SK-N-SH (cell line): ENCODE results near the gene SH2B2. TPM values are rescaled to one million over a fixed set of nuclear protein-coding genes. Genes with fewer than 3 reads are reported as not detected.
"Not testable (repeated sequence)": the region's sequence is repeated elsewhere in the genome, so short reads cannot be mapped to it uniquely, and the experiment has no call there.

Experiments used
- CTCF ChIA-PET: fragments of 300-600, 350-600 bp; formaldehyde crosslinking; extraction: SDS; loops from one replicate; lab custom pipeline; 2021; lab: Yijun Ruan, JAX
- POLR2A ChIA-PET: fragments of 350-600 bp; sonication (Branson Sonifier 250); formaldehyde crosslinking; extraction: SDS; loops from one replicate; lab custom pipeline; 2020; ENCODE audit warnings: antibody characterized with exemption, inconsistent platforms; lab: Yijun Ruan, JAX
- DNase-seq: peaks from one replicate; pipeline ENCODE4 v3.0.0; 2012
- H2AFZ ChIP-seq: fragments of 200-600 bp; sonication (generic); 2 replicates; pipeline ENCODE4 v1.8.1; 2016; ENCODE audit warnings: antibody characterized with exemption, mild to moderate bottlenecking, low read depth
- H3F3A ChIP-seq: fragments of 200-600 bp; sonication (generic); replicated peaks from 2 replicates; pipeline ENCODE3; 2016; ENCODE audit warnings: antibody characterized with exemption, mild to moderate bottlenecking; ENCODE audit not compliant: insufficient read depth
- H3K27ac ChIP-seq, 2 experiments: fragments of 200-500 bp in 1 of 2; fragments of 200-600 bp in 1 of 2; sonication (Bioruptor generic) in 1 of 2; sonication (generic), shearing (Covaris generic) in 1 of 2; 2 replicates each; pipeline versions ENCODE4 v1.5.1 to v1.6.1; 2014 to 2016; ENCODE audit warnings: low read depth in 2 of 2, inconsistent platforms in 1 of 2, low read length in 1 of 2, mild to moderate bottlenecking in 1 of 2, mixed read lengths in 1 of 2
- H3K27me3 ChIP-seq: fragments of 200-600 bp; sonication (generic), shearing (Covaris generic); 2 replicates; pipeline ENCODE4 v1.6.1; 2016; ENCODE audit warnings: mixed run types; ENCODE audit not compliant: insufficient read depth
- H3K36me3 ChIP-seq, 2 experiments: fragments of 200-500 bp in 1 of 2; fragments of 200-600 bp in 1 of 2; sonication (Bioruptor generic) in 1 of 2; sonication (generic) in 1 of 2; replicated peaks in 1 of 2; 2 replicates each; pipeline versions ENCODE3 to v1.5.1; 2014 to 2016; ENCODE audit warnings: low read length in 1 of 2, mild to moderate bottlenecking in 1 of 2; ENCODE audit not compliant: insufficient read depth in 2 of 2, control insufficient read depth in 1 of 2
- H3K4me1 ChIP-seq, 2 experiments: fragments of 200-500 bp in 1 of 2; fragments of 200-600 bp in 1 of 2; sonication (Bioruptor generic) in 1 of 2; sonication (generic), shearing (Covaris generic) in 1 of 2; 2 replicates each; pipeline versions ENCODE4 v1.5.1 to v1.6.1; 2014 to 2016; ENCODE audit warnings: low read depth in 1 of 2, low read length in 1 of 2, mixed run types in 1 of 2; ENCODE audit not compliant: insufficient read depth in 2 of 2, control insufficient read depth in 1 of 2
- H3K4me2 ChIP-seq: fragments of 200-600 bp; sonication (generic), shearing (Covaris generic); 2 replicates; pipeline ENCODE4 v1.6.1; 2017; ENCODE audit warnings: mixed run types
- H3K4me3 ChIP-seq, 2 experiments: fragments of 200-500 bp in 1 of 2; fragments of 200-600 bp in 1 of 2; sonication (Bioruptor generic) in 1 of 2; sonication (generic), shearing (Covaris generic) in 1 of 2; 2 replicates each; pipeline versions ENCODE4 v1.5.1 to v1.8.1; 2014 to 2016; ENCODE audit warnings: low read depth in 2 of 2, inconsistent platforms in 1 of 2, low read length in 1 of 2, mild to moderate bottlenecking in 1 of 2, mixed read lengths in 1 of 2, moderate library complexity in 1 of 2
- H3K79me2 ChIP-seq: fragments of 200-600 bp; sonication (generic); 2 replicates; pipeline ENCODE4 v1.8.1; 2017; ENCODE audit warnings: mild to moderate bottlenecking; ENCODE audit not compliant: insufficient read depth
- H3K9ac ChIP-seq: fragments of 200-600 bp; sonication (generic); 2 replicates; pipeline ENCODE4 v1.6.1; 2017; ENCODE audit warnings: mixed run types
- H3K9me2 ChIP-seq: fragments of 200-600 bp; sonication (generic); 2 replicates; pipeline ENCODE4 v1.6.1; 2017; ENCODE audit warnings: mixed run types
- H3K9me3 ChIP-seq: fragments of 200-600 bp; sonication (generic); 2 replicates; pipeline ENCODE4 v1.6.1; 2017; ENCODE audit warnings: mixed run types, mild to moderate bottlenecking, moderate library complexity
- H4K20me1 ChIP-seq: fragments of 200-600 bp; sonication (generic); 2 replicates; pipeline ENCODE4 v1.6.1; 2017; ENCODE audit warnings: mild to moderate bottlenecking, mixed run types; ENCODE audit not compliant: insufficient read depth
- WGBS: methylation state at CpG from one replicate; pipeline ENCODE4 v1.1.6; 2017; ENCODE audit warnings: low lambda C conversion rate; 5-methylcytosine and 5-hydroxymethylcytosine counted together
- polyA plus RNA-seq, 3 experiments: library from polyadenylated mRNA; depleted of rRNA; stranded (reverse); fragments of >200 nt; gene quantifications; 2 replicates each; pipeline ENCODE4 v1.2.3, GENCODE V29; 2012

The SH2B2 gene
- polyA plus RNA-seq, 1 of the 3 experiments (the other 2 are of a cell fraction), result 4.7 TPM

- H3F3A ChIP-seq, H3K27ac ChIP-seq, H3K27me3 ChIP-seq, H3K9ac ChIP-seq, H2AFZ ChIP-seq, CTCF ChIA-PET, H4K20me1 ChIP-seq, H3K4me2 ChIP-seq, H3K9me3 ChIP-seq, H3K4me3 ChIP-seq, H3K36me3 ChIP-seq, POLR2A ChIA-PET, H3K79me2 ChIP-seq, DNase-seq, H3K9me2 ChIP-seq, H3K4me1 ChIP-seq: not testable (repeated sequence)
- WGBS, result 87% methylated on average over 8 of the region's 8 CpGs
Measured at GRCh38 chr7:102337002-102337401, 50.3 kb downstream of the SH2B2 start.

- H3K9me2 ChIP-seq, H3K9me3 ChIP-seq, H4K20me1 ChIP-seq, H3K27me3 ChIP-seq, H3K36me3 ChIP-seq, DNase-seq, H3K4me3 ChIP-seq, H3K4me2 ChIP-seq, H3K4me1 ChIP-seq, H2AFZ ChIP-seq, H3K9ac ChIP-seq, CTCF ChIA-PET, H3K27ac ChIP-seq, H3K79me2 ChIP-seq, H3F3A ChIP-seq: not testable (repeated sequence)
- 81% methylated on average over 4 of the region's 4 CpGs for WGBS
- POLR2A ChIA-PET, result interaction anchor here (0.6 kb wide), 1 partner anchor 48 kb away, joined by 3 read pairs; no protein-coding TSS in a partner anchor
Measured at GRCh38 chr7:102337420-102337819, 50.8 kb downstream of the SH2B2 start.

GRCh38 chr7:102340599-102341368, 54.1 kb downstream of the SH2B2 start:
- H2AFZ ChIP-seq, H3K9ac ChIP-seq, H3K27ac ChIP-seq, H3K4me2 ChIP-seq, H4K20me1 ChIP-seq, H3K9me3 ChIP-seq, H3K4me1 ChIP-seq, H3K4me3 ChIP-seq, CTCF ChIA-PET, H3K9me2 ChIP-seq, H3K79me2 ChIP-seq, DNase-seq, POLR2A ChIA-PET, H3F3A ChIP-seq, H3K36me3 ChIP-seq, H3K27me3 ChIP-seq: not testable (repeated sequence)
- 78% methylated on average over 6 of the region's 7 CpGs for WGBS

- H3K9me2 ChIP-seq, CTCF ChIA-PET, POLR2A ChIA-PET, DNase-seq, H3F3A ChIP-seq, H3K79me2 ChIP-seq, H3K36me3 ChIP-seq, H3K4me1 ChIP-seq, H4K20me1 ChIP-seq, H2AFZ ChIP-seq, H3K4me2 ChIP-seq, H3K4me3 ChIP-seq, H3K27ac ChIP-seq, H3K27me3 ChIP-seq, H3K9ac ChIP-seq, H3K9me3 ChIP-seq: not testable (repeated sequence)
- 79% methylated on average over 4 of the region's 6 CpGs for WGBS
Measured at GRCh38 chr7:102346983-102347382, 60.3 kb downstream of the SH2B2 start.

GRCh38 chr7:102356344-102356743, 69.7 kb downstream of the SH2B2 start, which contains the start of gene SPDYE6:
SPDYE6 (minus strand) TSS chr7:102356444; CDS start chr7:102356023, 421 bp downstream.
- H3K4me1 ChIP-seq, H3K4me2 ChIP-seq, H3K36me3 ChIP-seq, H3K27ac ChIP-seq, H3K9me3 ChIP-seq, H3F3A ChIP-seq, H4K20me1 ChIP-seq, DNase-seq, H3K9ac ChIP-seq, H3K9me2 ChIP-seq, H2AFZ ChIP-seq, H3K4me3 ChIP-seq, H3K79me2 ChIP-seq, H3K27me3 ChIP-seq, POLR2A ChIA-PET, CTCF ChIA-PET: not testable (repeated sequence)
- no CpG with 5 or more reads among the region's 6 CpGs for WGBS
